ENCODE measurements around the gene PLA2G5.

Gene PLA2G5

GRCh38 chr1:20070357-20070756 lies 363 bp downstream of the PLA2G5 start:
- DNase-seq = no peak

DNA sequence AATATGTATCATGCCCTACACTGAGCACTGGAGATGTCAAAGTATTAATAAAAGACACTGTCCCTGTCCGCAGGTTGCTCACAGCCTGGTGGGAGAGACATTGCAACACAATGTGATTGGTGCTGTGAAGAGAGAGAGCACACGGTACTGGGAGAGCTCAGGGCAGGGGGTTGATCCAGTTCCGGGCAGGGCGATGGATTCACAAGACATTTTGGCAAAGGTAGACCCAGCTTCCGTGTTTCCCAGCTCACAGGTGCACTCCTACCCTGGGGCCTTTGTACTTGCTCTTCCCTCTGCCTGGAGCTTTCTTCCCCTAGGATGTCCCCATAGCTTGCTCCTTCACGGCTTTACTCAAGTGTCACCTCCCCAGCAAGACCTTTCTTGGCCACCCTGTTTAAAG lies 1.4 kb downstream of the PLA2G5 start:
- no peak for DNase-seq

DNA sequence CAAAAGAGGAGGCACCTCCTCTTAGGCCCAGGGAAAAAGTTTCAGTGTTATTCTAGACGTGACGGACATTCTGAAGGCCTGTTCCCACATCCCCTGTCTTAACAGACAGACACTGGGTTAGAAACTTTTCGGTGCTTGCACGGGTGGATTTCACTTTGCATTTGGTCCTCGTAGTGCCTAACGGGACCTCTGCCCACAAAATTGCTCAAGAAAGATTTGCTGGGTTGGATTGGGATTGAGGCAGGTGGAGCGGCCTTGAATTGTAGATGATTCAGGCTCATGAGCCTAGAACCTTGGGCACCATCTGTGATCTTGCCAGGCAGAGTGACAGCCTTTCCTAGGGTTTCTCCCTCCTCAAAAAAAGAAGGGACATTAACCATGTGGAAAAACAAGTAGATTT lies 2.8 kb downstream of the PLA2G5 start:
- no peak for DNase-seq

DNA sequence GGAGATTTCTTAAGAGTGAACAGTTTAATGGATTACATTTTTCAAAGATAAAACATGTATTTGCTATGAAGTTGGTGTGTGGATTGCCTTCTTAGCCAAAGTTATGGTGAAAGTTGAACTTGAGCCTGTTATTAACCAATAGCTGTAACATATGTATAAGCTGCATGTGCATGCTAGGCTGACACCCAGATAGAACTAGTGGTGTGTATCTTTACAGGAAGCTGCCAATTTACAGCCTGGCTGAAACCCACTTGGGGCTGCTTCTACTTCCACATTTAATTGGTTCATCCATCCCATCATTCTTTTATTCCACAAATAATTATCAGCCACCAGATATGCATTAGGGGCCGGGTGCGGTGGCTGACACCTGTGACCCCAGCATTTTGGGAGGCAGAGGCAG lies 3.3 kb downstream of the PLA2G5 start:
- no peak for DNase-seq

DNA sequence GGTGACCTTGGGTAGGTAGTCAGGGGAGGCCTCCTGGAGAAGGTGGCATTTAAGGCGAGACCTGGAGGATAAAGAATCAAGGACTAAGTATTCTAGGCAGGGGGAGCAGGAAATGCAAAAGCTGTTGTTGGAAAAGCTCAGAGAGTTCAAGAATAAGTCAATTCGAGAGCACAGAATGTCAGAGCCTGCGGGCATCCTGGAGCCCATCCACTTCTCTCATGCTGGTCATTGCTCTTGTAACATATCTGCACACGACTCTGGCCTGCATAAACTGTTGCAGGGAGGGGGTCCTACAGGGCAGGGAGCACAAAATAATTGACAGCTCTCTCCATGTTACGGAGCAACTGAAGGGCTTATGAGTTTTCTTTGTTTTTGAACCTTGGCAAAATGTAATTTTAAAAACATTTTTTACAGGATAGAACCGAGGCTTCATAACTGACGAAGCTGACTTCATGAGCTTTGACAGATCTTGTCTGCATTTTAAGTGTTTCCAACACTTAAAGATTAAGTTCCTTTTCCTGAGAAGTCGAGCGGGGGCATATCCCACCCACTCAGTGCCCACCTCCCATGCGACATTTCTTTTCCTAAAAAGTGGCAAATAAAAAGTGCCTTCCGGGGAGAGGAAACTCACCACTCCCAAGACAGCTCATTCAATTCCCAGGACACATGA lies 4.2 kb downstream of the PLA2G5 start:
- no peak for DNase-seq

DNA sequence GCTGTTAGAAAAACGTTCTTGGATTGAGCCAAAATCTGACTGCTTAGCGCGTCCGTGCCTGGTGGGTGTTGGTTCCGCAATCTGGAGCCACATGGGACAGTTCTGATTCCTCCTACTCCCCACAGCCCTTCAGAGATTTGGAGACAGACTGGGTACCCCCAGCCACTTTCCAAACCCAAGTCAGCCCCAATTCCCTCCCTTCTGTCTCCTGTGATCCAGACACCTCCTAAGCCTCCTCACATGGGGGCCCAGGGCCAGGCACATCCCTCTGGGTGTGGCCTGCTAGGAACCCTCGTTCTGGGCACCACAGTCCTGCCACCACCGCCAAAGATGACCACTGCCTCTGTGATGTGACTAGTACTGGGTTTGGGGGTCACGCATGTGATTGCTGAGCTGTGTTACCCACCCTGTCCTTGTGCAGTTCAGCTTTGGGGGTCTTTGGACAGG lies 4.8 kb downstream of the PLA2G5 start:
- no peak for DNase-seq

GRCh38 chr1:20075345-20075744 lies 5.4 kb downstream of the PLA2G5 start:
- DNase-seq = no peak

DNA sequence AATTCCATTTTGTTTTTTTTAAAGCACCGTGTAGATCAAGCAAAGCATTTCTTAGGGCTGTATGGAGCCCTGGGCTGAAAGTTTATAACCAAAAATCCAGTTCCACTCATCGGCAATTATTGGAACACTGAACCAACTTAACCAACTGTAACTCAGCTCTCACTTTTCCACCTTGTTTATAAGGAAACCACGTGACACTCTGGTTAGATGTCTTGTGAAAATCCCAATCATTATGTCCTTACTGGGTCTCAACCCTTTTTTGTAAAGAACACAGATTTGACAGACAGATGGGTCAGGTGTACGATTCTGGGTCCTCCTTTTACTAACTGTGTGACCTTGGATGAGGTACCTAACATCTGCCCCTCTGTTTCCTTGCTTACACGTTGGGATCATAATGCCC lies 6.2 kb downstream of the PLA2G5 start:
- no peak for DNase-seq

DNA sequence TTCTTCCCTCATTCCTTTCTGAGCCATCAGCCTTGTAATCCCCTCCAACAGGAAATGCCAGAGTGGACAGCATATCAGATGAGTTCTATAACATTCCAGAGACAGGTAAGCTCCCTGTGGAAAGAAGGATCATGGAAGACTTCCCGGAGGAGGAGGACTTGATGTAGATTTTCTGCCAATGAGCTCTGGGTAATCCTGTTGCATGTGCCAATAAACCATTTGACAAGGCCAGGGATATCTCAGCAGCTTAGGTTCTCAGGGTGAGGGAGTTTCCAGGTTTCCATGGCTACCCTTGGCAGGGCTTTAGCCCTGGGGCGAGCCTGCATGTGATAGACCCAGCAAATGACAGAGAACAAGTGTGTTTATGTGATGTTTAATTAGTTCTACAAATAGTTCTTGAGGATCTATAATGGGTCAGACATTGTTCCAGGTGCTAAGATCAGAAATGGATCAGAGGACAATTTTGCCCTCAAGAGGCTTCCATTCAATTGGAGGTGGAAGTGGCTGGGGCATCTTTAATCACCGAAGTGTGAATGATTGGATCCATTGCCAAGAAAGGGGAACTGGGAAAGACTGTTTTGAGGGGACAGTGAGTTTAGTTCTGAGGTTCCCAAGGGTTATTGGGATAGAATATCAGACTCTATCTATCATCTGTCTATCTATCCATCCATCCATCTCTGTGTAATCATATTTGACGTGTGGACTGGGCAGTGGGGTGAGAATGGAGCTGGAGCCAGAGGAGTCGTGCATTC lies 6.9 kb downstream of the PLA2G5 start:
- no peak for DNase-seq

DNA sequence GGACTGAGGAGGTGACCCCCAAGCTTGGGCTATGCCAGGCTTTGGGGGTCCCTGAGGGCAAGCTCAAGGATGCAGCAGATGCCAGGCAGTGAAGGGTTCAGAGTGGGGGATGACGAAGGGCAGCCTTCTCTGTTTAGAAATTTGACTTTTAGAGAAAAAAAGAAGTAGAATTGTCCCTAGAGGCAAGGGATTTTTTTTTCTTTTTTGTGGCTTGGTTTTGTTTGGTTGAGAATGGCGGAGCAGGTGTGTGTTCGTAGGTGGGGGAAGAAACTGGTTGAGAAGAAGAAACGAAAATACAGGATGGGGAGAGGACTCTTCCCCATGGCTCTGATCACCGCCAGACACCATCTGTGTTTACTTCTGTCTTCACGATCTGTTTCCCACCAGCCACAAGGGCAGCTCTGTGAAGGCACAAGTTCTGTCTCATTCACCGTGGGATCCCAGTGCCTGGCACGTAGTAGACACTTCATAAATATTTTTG lies 8.2 kb downstream of the PLA2G5 start:
- peak; percentile 35 for DNase-seq

- DNase-seq = no peak
Observed at GRCh38 chr1:20078711-20079110, 8.7 kb downstream of the PLA2G5 start.

DNA sequence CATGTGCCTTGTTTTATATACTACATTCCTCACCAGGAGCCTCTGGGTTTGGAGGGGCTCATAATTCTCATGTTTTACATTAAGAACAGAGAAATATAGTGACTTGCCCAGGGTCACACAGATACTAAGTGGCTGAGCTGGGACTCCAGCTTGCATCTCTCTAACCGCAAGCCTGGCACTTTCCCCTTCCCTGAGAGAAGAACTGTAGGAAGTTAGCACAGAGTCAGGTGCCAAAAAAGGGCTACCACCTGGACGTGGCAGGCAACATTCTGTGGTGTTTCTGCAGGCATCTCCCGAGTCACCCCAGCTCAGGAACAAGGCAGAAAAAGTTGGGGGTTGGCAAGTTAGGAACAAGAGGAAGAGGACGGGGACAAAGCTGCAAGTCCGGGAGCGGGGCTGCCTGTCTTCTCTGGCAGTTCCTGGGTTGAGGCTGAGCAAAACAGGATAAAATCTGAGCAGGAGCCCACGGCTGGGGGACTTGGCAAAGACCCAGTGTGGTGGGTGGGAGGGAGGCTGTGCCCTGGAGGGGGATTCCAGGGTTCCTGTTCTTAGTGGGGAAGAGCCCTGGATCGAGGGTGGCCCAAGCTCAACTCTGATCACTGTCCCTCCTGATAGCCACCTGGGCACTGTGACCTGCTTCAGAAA lies 9.8 kb downstream of the PLA2G5 start:
- DNase-seq = no peak

DNA sequence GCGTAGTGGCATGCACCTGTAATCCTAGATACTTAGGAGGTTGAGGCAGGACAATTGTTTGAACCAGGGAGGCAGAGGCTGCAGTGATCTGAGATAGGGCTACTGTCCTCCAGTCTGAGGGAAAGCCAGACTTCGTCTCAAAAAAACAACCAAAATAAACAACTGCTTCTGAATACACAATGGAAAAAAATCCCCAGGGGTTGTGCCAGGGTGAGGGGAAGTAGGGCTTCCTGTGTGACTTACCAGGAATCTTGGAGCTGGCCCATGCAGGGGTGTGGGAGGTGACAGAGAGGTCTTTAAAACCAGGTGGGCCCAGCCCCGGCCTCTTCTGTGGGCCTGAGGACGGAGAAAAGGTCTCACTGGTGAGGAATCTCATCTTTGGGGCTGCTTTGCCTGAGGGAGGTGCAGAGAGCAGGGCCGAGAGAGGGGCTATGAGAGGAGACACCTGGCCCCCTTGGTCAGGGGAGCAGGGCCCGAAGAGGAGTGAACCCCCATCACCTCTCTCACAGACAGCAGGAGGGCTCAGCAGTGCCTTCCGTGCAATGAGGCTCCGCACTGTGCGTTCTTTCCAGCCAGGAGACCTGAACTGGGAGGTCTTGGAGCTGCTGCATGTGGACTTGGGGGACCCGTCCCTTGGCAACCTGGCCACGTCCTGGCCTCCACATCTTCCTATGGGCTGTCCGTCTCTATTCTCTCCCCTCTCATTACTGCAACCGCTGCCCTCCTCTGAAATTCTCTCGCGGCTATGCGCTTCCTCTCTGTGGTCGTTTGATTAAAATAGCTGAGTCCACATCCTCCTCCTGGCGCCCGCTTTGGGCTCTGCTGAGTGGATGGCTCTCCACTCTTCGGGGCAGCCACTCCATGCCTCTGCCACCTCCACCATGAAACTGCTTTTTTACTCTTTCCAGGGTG lies 10.7 kb downstream of the PLA2G5 start:
- DNase-seq = no peak

- DNase-seq = no peak
Observed at GRCh38 chr1:20081353-20081810, 11.4 kb downstream of the PLA2G5 start.

GRCh38 chr1:20082772-20083171 lies 12.8 kb downstream of the PLA2G5 start:
- no peak for DNase-seq

DNA sequence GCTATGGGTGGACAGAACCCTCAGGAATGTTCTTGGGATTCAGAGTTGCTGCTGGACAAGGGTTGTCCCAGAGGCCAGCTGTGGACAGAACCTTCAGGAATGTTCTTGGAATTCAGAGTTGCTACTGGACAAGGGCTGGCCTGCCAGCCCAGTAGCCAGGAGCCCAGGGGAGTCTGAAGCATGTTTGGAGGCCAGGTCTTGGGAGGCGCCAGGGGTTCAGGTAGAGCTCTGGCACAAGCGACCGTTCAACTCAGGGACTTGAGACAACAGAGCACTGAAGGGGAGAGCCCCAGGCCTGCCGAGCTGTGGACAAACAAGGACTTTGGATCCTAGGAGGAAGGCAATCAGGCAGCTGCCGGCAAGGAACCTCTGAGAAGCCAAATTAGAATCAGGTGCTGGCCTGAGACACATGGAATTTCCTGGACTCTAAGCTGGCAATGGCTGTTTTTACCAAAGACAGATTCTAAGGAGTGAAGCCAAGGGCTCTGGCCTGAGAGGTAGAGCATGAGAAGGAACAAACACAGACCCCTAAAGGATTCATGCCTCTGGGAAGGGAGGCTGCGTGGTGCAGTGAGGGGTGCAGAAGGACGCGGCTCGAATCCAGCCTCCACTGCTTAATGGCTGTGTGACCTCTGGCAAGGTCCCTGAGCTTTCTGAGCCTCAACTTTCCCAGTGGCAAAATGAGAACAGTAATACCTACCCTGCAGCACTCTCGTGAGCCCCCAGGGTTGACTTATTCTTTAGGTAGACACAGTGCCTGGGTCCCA lies 13.4 kb downstream of the PLA2G5 start:
- no peak for DNase-seq

DNA sequence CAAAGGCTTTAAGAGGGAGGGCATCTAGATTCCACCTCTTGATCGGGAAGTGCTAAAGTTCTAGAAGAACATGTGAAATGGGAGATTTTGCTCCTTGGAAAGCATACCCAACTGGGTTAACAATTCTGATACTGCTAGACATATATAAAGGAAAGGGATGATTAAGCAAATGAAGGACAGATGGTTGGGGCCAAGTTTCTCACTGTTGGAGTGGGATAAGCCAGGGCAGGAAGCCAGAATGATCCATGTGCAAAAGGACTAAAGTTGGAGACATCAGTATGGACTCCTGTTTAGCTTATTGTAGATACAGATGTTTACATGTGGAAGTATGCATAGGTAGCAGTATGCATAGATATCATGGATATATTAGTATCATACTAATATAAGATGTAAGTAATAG lies 16.8 kb downstream of the PLA2G5 start:
- DNase-seq = no peak

DNA sequence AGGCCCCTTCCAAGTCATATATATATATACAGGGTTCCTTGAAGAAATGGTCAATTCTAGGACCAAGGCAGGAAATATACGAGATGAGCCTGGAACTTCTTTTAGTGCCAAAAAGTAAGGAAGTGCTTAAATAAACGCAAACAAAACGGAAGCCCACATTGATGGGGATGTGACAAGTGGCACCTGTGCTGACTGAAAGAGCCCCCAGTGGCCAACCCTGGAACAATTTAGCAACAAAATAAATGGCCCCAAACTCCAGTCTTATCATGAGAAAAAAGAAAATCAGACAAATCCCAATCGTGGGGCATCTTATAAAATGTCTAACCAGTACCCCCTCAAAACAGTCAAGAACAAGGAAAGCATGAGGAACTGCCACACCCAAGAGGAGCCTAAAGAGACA lies 17.7 kb downstream of the PLA2G5 start:
- no peak for DNase-seq

DNA sequence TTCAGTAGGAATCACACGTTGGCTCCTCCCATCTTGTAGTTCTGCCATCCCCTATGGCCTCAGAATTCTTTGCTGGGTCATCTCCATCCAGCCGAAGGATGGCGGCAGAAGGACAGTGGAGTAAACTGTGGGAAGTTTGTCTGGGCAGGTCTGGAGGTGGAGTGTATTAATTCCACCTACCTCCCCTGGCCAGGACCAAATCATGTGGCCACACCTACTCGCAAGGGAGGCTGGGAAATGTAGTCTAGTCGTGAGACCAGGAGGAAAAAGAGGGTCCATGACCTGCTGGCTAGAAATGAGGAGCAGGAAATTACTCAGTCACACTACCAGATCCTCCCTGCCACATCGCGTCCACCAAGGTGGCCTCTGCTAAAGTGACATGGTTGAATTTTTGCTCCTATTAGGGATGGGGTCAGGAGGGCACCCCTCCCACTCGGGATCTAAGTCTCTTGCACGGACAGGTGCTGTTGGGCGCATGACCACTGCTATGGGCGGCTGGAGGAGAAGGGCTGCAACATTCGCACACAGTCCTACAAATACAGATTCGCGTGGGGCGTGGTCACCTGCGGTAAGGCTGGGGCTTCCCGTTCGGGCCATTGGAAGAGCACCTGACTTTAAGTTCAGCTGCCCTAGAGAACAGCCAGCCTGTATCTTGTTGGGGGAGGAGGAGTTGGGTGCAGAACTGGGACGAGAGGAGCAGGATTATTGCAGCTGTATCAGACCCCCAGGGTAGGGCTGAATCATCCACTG lies 19.5 kb downstream of the PLA2G5 start:
- no peak for DNase-seq

DNA sequence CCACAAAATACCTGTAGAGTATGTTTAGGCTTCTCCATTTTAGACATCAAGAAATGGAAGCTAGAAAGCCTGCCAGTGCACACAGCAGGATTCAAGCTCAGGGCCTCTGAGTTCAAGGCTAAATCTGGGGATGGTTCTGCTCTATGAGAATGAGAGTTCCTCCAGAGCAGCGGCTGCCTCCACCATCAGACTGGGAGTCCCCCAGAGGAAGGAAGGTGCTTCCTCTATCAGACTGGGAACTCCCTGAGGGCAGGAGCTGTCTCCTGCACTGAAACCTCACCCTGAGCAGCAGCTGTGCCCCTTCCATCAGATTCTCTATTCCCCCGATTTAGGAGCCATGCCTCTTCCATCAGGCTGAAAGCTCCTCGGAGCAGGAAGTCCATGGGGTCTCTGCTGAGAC lies 20.1 kb downstream of the PLA2G5 start:
- DNase-seq = no peak

DNA sequence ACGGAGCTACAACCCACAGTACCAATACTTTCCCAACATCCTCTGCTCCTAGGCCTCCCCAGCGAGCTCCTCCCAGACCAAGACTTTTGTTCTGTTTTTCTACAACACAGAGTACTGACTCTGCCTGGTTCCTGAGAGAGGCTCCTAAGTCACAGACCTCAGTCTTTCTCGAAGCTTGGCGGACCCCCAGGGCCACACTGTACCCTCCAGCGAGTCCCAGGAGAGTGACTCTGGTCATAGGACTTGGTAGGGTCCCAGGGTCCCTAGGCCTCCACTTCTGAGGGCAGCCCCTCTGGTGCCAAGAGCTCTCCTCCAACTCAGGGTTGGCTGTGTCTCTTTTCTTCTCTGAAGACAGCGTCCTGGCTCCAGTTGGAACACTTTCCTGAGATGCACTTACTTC lies 20.6 kb downstream of the PLA2G5 start:
- no peak for DNase-seq

All from CD4-positive, alpha-beta T cell treated with Interleukin-15 for 1 hour (primary cell).